Measurements from ENCODE around the gene PAXIP1.

PAXIP1 gene

GRCh38 chr7:155032978-155033377 lies 30.1 kb upstream of the PAXIP1 start:
- no peaks in the 10 kb centered on the region for H3K27me3 ChIP-seq (replicated peaks; ENCODE audit: control insufficient read depth, insufficient read depth, low read length)
- H3K4me3 ChIP-seq (replicated peaks; ENCODE audit: low read depth, low read length), result no peak overlapping the region
- DNase-seq (ENCODE audit: extremely low read depth, insufficient read length), result no peak
- no peak for TF ChIP-seq CTCF (IDR thresholded peaks at IDR 0.05; ENCODE audit: insufficient read depth, low read length, poor library complexity, severe bottlenecking)
- no peaks in the 10 kb centered on the region for H3K36me3 ChIP-seq (ENCODE audit: control insufficient read depth, insufficient read depth, low read length)

GRCh38 chr7:155027879-155028278 lies 25.0 kb upstream of the PAXIP1 start:
- Histone ChIP-seq H3K4me3 (replicated peaks; ENCODE audit: low read depth, low read length) (no peak overlapping the region), H3K36me3 (ENCODE audit: control insufficient read depth, insufficient read depth, low read length) (no peaks in the 10 kb centered on the region), H3K27me3 (replicated peaks; ENCODE audit: control insufficient read depth, insufficient read depth, low read length) (no peaks in the 10 kb centered on the region)
- no peak for DNase-seq (ENCODE audit: extremely low read depth, insufficient read length)
- no peak for TF ChIP-seq CTCF (IDR thresholded peaks at IDR 0.05; ENCODE audit: insufficient read depth, low read length, poor library complexity, severe bottlenecking)

- no peak for DNase-seq (ENCODE audit: extremely low read depth, insufficient read length)
- H3K27me3 ChIP-seq (replicated peaks; ENCODE audit: control insufficient read depth, insufficient read depth, low read length), result no peaks in the 10 kb centered on the region
- no peak for TF ChIP-seq CTCF (IDR thresholded peaks at IDR 0.05; ENCODE audit: insufficient read depth, low read length, poor library complexity, severe bottlenecking)
Observed at GRCh38 chr7:155021699-155022145, 18.8 kb upstream of the PAXIP1 start.

GRCh38 chr7:155020996-155021395 lies 18.1 kb upstream of the PAXIP1 start:
- no peaks in the 10 kb centered on the region for H3K27me3 ChIP-seq (replicated peaks; ENCODE audit: control insufficient read depth, insufficient read depth, low read length)
- no peaks in the 10 kb centered on the region for H3K36me3 ChIP-seq (ENCODE audit: control insufficient read depth, insufficient read depth, low read length)
- H3K4me3 ChIP-seq (replicated peaks; ENCODE audit: low read depth, low read length), result no peak overlapping the region
- TF ChIP-seq CTCF (IDR thresholded peaks at IDR 0.05; ENCODE audit: insufficient read depth, low read length, poor library complexity, severe bottlenecking), result no peak
- DNase-seq (ENCODE audit: extremely low read depth, insufficient read length), result no peak

More at GRCh38 chr7:155021699-155022145, 18.8 kb upstream of the PAXIP1 start:
- Histone ChIP-seq H3K36me3 (ENCODE audit: control insufficient read depth, insufficient read depth, low read length) (no peaks in the 10 kb centered on the region), H3K4me3 (replicated peaks; ENCODE audit: low read depth, low read length) (no peak overlapping the region)

- TF ChIP-seq CTCF (IDR thresholded peaks at IDR 0.05; ENCODE audit: insufficient read depth, low read length, poor library complexity, severe bottlenecking), result no peak
- H3K27me3 ChIP-seq (replicated peaks; ENCODE audit: control insufficient read depth, insufficient read depth, low read length), result no peaks in the 10 kb centered on the region
- DNase-seq (ENCODE audit: extremely low read depth, insufficient read length), result no peak
- H3K36me3 ChIP-seq (ENCODE audit: control insufficient read depth, insufficient read depth, low read length), result no peaks in the 10 kb centered on the region
- H3K4me3 ChIP-seq (replicated peaks; ENCODE audit: low read depth, low read length), result no peak overlapping the region
Observed at GRCh38 chr7:155017834-155018233, 14.9 kb upstream of the PAXIP1 start.

- DNase-seq (ENCODE audit: extremely low read depth, insufficient read length), result no peak
- H3K4me3 ChIP-seq (replicated peaks; ENCODE audit: low read depth, low read length), result no peak overlapping the region
- no peaks in the 10 kb centered on the region for H3K36me3 ChIP-seq (ENCODE audit: control insufficient read depth, insufficient read depth, low read length)
- TF ChIP-seq CTCF (IDR thresholded peaks at IDR 0.05; ENCODE audit: insufficient read depth, low read length, poor library complexity, severe bottlenecking), result no peak
- no peaks in the 10 kb centered on the region for H3K27me3 ChIP-seq (replicated peaks; ENCODE audit: control insufficient read depth, insufficient read depth, low read length)
Observed at GRCh38 chr7:155011086-155011485, 8.2 kb upstream of the PAXIP1 start.
